ENCODE measurements around the gene RAX. TPM values are rescaled to one million over a fixed set of nuclear protein-coding genes. Genes with fewer than 3 reads are reported as not detected.

The RAX gene
- total and polyA plus RNA-seq, 10 of the 15 experiments (the other 5 are each of a cell fraction or from before 2014, with no cell fraction given): not detected

DNA sequence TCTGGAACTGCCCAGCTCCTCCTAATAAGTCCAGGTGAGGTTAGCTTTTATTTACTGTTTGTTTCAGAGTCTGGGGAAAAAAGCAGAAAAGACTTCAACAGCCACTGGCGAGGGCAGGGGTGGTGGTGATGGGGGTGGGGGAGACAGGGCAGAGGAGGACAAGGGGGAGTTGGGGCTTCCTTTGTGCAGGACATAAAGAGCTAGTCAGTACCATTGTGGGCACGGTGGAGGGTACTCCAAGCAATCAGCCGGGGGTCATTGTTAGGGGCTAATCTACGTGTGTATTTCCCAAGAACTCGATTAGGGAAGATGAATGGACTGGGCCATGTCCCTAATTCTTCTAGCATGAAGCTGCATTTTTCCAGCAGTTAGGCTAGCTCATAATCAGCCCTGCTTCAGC lies 2.8 kb upstream of the RAX start:
- no peak overlapping the region for H3K27ac ChIP-seq (ENCODE audit: control insufficient read depth, insufficient read depth)
- no peak overlapping the region for H3K4me3 ChIP-seq
- no peak overlapping the region for H3K9ac ChIP-seq (ENCODE audit: control insufficient read depth, insufficient read depth, low read length)
- TF ChIP-seq SPI1 (IDR thresholded peaks at IDR 0.05; ENCODE audit: borderline replicate concordance, insufficient read depth, low read depth, low read length) (no peak), ZNF207 (IDR thresholded peaks at IDR 0.05; ENCODE audit: borderline replicate concordance) (no peak), ASH2L (IDR thresholded peaks at IDR 0.05; ENCODE audit: borderline replicate concordance, low read depth) (no peak), POLR2AphosphoS5 (IDR thresholded peaks at IDR 0.05; ENCODE audit: low read length) (no peak), EGR1 (IDR thresholded peaks at IDR 0.05; ENCODE audit: borderline replicate concordance in 1 of 2, low read depth in 2 of 2, low read length in 2 of 2) (no peak), RELA (IDR thresholded peaks at IDR 0.05; ENCODE audit: borderline replicate concordance, partially characterized antibody) (no peak), TBL1XR1 (IDR thresholded peaks at IDR 0.05; ENCODE audit: low read depth, low read length) (no peak), EZH2 (IDR thresholded peaks at IDR 0.05; ENCODE audit: borderline replicate concordance, control insufficient read depth, low read depth, low read length) (no peak)
- intact Hi-C loops (cut with micrococcal nuclease; ENCODE audit: unreplicated experiment): no loop called here
- H3K9me3 ChIP-seq (replicated peaks; ENCODE audit: control insufficient read depth, insufficient read depth, low read length): no peaks in the 10 kb centered on the region; the same call in 2 of the 3 replicates
- POLR2A ChIA-PET: no interaction called here
- RAD21 ChIA-PET (ENCODE audit: unreplicated experiment): no interaction called here
- no peaks in the 10 kb centered on the region for H3K79me2 ChIP-seq (ENCODE audit: control insufficient read depth, insufficient read depth, low read length)
- H3K27me3 ChIP-seq (replicated peaks in 1 of 2; ENCODE audit: control insufficient read depth in 2 of 2, insufficient read depth in 2 of 2, low read length in 1 of 2): peaks cover 17 to 29% of the 10 kb centered on the region in 2 experiments
- no peaks in the 10 kb centered on the region for H3K36me3 ChIP-seq (ENCODE audit: control insufficient read depth in 2 of 2, insufficient read depth in 2 of 2, low read length in 1 of 2)
- WGBS (ENCODE audit: insufficient coverage, insufficient replicate concordance, low lambda C conversion rate, missing lambda C conversion rate): 36% methylated on average over 5 of the region's 5 CpGs
- in situ Hi-C loops (cut with MboI): no loop called here
- CTCF ChIA-PET: no interaction called here
- no peak overlapping the region for H3K4me2 ChIP-seq (ENCODE audit: control insufficient read depth, insufficient read depth)
- no peak for DNase-seq (ENCODE audit: low read depth, low spot score)
- H4K20me1 ChIP-seq (ENCODE audit: control insufficient read depth, insufficient read depth): no peaks in the 10 kb centered on the region
- ATAC-seq: no peak
- SMC1A ChIA-PET (ENCODE audit: uncharacterized antibody, unreplicated experiment): no interaction called here
- H2AFZ ChIP-seq (ENCODE audit: control insufficient read depth, low read depth, low read length): no peak overlapping the region
- FAIRE-seq: no peak
- BruUV-seq (replicated peaks): no TSS peak
- H3K4me1 ChIP-seq (ENCODE audit: control insufficient read depth, insufficient read depth, low read length): no peaks in the 10 kb centered on the region

DNA sequence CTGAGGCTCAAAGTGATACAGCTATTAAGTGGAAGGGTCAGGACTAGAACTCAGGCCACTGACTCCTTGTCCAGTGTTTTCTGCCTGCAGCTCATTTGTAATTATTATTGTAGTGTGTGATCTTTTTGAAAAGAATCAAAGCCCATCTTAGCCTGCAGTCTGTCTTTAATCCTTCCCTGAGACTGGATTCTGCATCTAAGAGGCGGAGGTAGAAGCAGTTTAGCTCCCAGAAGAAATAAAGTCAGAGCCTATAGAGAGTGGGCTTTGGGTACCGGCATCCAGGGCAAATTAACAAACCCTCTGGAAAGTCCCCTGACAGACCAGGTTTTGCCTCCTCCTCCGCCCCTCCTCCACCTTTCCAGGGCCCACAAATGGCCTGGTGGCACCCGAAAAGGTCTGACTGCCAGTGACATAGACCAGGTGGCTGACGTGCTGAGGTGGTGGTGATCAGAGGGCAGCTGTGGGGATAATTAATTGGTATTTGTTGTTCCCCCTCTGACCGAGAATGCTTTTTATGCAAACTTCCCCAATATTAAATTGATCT lies 2.2 kb upstream of the RAX start:
- H3K4me2 ChIP-seq (ENCODE audit: control insufficient read depth, insufficient read depth): no peak overlapping the region
- SMC1A ChIA-PET (ENCODE audit: uncharacterized antibody, unreplicated experiment): interaction anchor here (1.4 kb wide), 1 partner anchor 26 kb away, joined by 4 read pairs; no protein-coding TSS in a partner anchor
- DNase-seq (ENCODE audit: low read depth, low spot score) (no peak), ATAC-seq (no peak), FAIRE-seq (no peak)
- no peaks in the 10 kb centered on the region for H3K36me3 ChIP-seq (ENCODE audit: control insufficient read depth in 2 of 2, insufficient read depth in 2 of 2, low read length in 1 of 2)
- no peak overlapping the region for H3K9ac ChIP-seq (ENCODE audit: control insufficient read depth, insufficient read depth, low read length)
- no TSS peak for BruUV-seq (replicated peaks)
- TF ChIP-seq ATF7 (IDR thresholded peaks at IDR 0.05; ENCODE audit: low read depth): no peak
- TF ChIP-seq CBFB (IDR thresholded peaks at IDR 0.05; ENCODE audit: low read depth): no peak
- no peak for TF ChIP-seq NFIC (IDR thresholded peaks at IDR 0.05; ENCODE audit: low read depth, low read length)
- CTCF ChIA-PET: no interaction called here
- H3K9me3 ChIP-seq (replicated peaks; ENCODE audit: control insufficient read depth, insufficient read depth, low read length): no peaks in the 10 kb centered on the region; the same call in 2 of the 3 replicates
- H3K27me3 ChIP-seq (replicated peaks in 1 of 2; ENCODE audit: control insufficient read depth in 2 of 2, insufficient read depth in 2 of 2, low read length in 1 of 2): peaks cover 20 to 32% of the 10 kb centered on the region in 2 experiments
- H3K4me3 ChIP-seq: no peak overlapping the region
- H3K79me2 ChIP-seq (ENCODE audit: control insufficient read depth, insufficient read depth, low read length): no peaks in the 10 kb centered on the region
- in situ Hi-C loops (cut with MboI): no loop called here
- no peaks in the 10 kb centered on the region for H4K20me1 ChIP-seq (ENCODE audit: control insufficient read depth, insufficient read depth)
- H2AFZ ChIP-seq (ENCODE audit: control insufficient read depth, low read depth, low read length): no peak overlapping the region
- POLR2A ChIA-PET: no interaction called here
- RAD21 ChIA-PET (ENCODE audit: unreplicated experiment): no interaction called here
- 1% methylated on average over 6 of the region's 6 CpGs for WGBS (ENCODE audit: insufficient coverage, insufficient replicate concordance, low lambda C conversion rate, missing lambda C conversion rate)
- intact Hi-C loops (cut with micrococcal nuclease; ENCODE audit: unreplicated experiment): no loop called here
- H3K4me1 ChIP-seq (ENCODE audit: control insufficient read depth, insufficient read depth, low read length): no peaks in the 10 kb centered on the region
- no peak overlapping the region for H3K27ac ChIP-seq (ENCODE audit: control insufficient read depth, insufficient read depth)
